ENCODE measurements around the gene TECRL.

TECRL gene

DNA sequence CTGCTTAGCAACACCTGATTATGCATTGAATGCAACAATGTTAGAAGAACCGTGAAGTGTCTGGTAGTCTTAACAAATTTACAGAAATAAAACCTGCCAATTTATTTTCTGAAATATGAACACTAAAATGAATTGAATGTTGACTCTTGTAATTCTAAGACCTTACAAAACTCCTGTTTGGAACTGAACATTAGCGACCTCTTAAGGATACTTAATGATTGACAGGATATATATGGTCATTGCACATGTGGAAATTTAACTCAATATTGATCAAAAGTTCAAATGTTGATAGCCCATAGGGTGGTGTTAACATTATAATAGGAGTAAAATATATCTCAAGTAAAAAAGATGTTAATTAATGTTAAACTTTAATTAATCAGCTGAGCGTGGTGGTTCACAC, 79.1 kb downstream of the TECRL start:
- DNase-seq (ENCODE audit: low read depth in 2 of 2): no peak

DNA sequence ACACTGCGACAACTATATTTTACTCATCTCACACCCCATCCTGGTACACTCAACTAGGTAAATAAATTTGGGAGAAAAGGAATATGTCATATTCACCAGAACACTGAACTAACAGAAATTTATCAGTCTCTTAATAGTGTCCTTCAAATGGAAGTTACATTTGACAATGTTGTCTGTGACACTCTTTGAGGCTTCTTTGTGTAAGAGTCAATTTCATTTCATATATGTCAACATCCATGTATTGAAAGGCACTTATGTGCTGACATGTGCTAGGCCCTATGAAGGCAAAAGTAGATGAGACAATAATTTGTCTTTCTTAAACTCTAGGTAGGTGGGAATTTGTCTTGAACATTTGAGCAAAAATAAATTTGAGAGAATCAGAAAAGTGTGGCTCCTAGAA, 82.0 kb downstream of the TECRL start:
- no peak for DNase-seq (ENCODE audit: low read depth in 2 of 2)

DNA sequence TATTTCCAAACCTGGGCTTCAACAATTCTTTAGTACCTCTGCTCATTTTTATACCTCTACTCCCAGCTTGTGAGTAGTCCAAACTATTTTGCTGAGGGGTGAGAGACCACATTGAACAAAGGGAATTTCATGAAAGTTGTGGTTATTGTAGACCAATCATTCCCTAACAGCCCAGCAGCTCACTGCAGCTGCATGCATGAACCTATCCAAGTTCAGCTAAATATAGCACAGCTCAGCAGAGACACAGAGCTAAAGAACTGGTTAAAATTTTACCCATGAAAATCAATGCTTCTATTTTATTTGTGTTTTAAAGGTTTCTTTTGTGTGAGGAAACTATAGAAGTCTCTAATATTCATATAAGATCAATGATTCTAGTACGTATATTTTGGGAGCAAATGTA, 82.7 kb downstream of the TECRL start:
- no peak for DNase-seq (ENCODE audit: low read depth in 2 of 2)

DNA sequence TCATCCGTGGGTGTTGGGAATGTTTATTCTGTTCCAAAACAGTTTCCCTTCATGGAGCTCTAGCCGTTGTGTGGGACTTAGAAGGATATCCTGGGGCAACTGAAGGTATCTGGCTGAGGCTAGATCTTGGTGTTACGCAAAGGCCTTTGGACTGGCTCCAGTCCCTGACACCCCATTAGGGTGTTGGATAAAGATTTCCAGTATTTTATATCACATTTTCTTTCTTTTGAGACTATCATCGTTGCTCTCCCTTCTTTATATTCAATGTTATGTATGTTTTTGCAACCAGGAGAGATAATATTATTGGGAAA, 103.0 kb downstream of the TECRL start:
- DNase-seq (ENCODE audit: low read depth in 2 of 2): no peak

DNA sequence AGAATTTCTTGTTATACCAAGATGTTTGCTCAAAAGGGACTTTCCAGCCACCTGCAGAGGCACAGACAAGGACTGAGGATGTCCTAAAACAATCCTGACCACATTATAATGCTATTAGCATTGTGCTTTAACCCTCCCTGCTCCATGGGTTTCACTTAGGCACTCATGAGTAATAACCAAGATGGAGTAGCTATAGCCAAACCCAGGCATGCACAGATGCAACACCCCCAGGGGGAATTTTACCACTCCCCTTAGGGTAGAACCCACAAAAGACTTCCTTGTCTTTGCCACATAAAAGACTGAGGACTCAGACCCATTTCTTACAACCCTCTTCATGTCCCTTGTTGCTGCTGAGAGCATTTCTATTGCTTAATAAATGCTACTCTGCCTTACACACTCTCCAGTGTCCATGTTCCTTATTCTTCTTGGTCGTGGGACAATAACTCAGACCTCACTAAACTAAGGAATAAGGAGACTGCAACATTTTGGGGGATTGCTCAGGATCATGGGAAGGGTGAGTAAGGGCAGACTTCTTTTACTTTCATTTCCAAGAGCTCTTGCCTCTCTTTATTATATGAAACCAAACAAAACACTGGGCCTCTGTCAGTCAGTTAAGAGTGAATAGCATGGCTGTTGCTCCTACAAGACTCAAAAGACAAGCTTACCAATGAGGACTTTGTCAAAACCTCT, 103.5 kb downstream of the TECRL start:
- no peak for DNase-seq (ENCODE audit: low read depth in 2 of 2)

DNA sequence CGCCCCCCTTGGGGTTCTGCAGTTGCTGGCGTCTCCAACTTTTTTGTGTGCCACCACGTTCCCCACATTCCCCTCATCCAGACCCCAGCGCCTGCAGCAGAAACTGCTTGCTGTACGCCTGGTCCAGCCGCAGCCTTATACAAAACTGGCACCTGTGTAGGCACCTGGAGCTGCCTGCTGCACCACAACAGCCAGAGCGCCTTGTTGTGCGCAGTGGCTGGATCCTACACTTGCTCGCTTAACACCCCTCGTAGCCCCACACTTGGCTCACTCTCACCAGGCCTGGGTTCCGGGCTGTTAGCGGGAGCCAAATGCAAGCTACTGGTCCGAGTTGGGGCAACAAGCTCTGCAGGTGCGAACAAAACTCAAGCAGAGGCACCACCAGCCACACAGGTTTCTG, 136.8 kb downstream of the TECRL start:
- DNase-seq (ENCODE audit: low read depth in 2 of 2): no peak

DNA sequence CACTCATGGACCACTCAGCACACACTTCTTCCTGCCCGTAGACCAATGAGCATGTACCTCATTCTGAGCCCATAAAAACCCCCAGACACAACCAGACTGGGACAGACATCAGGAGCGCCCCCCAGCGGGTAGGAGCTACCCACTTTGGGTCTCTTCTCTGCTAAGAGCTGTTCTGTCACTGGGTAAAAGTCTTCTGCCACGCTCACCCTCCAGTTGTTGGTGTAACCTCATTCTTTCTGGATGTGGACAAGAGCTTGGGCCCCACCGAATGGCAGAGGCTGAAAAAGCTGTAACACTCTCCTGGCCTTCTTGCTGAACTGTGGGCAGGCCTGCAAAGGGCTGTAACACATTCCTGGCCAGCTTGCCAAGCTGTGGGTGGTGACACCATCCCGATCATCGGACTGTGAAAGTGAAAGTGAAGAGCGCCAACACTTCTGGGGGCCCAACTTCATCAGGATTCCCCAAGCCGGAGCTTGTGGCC, 137.6 kb downstream of the TECRL start:
- no peak for DNase-seq (ENCODE audit: low read depth in 2 of 2)

DNA sequence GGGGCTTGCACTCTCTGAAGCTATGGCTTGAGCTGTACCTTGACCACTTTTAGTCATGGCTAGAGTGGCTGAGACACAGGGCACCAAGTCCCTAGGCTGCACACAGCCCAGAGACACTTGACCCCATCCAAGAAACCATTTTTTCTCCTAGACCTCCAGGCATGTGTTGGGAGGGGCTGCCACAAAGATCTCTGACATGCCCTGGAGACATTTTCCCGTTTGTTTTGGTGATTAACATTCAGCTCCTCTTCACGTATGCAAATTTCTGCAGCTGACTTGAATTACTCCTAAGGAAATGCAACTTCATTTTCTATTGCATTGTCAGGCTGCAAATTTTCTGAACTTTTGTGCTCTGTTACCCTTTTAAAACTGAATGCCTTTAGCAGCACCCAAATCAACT, 142.6 kb downstream of the TECRL start:
- no peak for DNase-seq (ENCODE audit: low read depth in 2 of 2)

DNA sequence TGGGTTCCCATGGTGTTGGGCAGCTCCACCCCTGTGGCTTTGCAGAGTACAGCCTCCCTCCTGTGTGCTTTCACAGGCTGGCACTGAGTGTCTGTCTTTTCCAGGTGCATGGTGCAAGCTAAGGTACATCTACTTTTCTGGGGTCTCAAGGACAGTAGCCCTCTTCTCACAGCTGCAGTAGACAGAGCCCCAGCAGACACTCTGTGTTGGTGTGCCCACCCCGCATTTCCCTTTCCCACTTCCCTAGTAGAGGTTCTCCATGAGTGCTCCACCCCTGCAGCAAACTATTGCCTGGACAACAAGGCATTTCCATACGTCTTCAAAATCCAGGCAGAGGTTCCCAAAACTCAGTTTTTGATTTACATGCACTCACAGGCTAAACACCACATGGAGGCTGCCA, 143.0 kb downstream of the TECRL start:
- DNase-seq (ENCODE audit: low read depth in 2 of 2): no peak

DNA sequence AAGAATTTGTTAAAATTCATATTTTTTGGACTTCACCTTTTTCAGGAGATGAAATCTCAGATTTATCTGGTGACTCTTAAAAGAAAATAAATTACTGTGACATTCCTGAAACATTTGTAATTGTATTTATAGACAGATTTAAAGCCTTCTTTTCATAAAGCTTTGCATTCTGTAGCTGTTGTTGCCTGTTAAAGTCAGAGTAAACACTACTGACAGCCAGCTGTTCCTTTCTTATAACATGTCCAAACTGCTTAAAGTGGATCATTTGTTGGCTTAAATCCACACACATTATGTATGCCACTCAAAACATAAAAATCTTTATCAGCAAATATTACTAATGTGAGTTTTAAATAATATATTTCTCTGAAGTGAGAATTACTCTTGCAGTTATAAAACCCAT, 157.5 kb downstream of the TECRL start:
- DNase-seq (ENCODE audit: low read depth in 2 of 2): no peak

DNA sequence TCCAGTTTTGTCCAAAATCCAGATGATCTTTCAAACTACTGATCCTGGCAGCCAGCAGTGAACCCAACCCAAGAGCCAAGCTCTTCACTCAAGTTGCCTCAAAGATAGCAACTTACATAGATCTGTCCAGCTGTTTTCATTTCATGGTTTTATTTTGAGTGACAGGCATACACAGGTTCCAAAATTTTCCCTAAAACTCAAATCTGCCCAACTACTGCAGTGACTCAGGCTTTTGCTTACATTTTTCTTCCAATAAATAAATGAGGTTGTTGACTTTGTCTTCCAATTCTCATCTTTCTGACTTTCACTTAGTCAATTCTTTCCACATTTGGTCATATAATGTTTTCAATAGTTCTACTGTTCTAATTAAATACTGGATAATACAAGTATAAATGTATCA, 158.8 kb downstream of the TECRL start:
- no peak for DNase-seq (ENCODE audit: low read depth in 2 of 2)

DNA sequence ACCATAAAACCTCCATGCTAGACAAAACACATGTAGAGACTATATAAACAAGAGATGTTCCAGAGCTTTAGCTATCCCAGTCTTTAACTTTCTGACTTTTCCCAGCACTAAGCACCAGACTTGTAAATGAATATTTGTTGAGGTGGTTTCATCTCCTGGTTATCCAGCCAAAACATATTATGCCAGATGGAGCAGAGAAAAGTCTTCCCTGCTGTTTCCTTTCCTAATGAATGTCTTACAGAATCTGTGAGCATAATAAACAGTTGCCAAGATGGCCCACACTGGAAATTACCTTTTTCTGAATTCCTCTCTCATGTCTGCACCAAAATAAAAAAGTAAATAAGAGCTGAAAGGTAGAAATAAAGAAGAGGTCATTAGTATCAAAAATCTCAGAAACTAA, 159.2 kb downstream of the TECRL start:
- DNase-seq (ENCODE audit: low read depth in 2 of 2): no peak

DNA sequence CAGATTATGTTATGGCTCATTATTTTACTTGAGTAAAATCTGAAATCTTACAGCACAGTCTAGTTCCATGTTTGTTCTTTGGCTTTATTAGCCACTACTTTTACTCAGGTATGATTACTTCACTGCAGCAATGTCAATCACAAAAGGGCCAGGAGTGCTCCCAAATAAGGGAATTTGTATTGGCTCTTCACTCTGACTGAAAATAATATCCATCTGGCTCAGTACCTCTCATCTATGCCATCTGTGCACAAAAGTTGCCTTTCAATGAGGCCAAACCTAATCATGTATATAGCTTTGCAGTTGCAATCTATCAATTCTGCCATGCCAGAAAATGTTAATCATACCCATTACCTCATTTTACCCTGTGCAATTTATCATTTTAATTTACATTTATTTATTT, 161.1 kb downstream of the TECRL start:
- no peak for DNase-seq (ENCODE audit: low read depth in 2 of 2)

DNA sequence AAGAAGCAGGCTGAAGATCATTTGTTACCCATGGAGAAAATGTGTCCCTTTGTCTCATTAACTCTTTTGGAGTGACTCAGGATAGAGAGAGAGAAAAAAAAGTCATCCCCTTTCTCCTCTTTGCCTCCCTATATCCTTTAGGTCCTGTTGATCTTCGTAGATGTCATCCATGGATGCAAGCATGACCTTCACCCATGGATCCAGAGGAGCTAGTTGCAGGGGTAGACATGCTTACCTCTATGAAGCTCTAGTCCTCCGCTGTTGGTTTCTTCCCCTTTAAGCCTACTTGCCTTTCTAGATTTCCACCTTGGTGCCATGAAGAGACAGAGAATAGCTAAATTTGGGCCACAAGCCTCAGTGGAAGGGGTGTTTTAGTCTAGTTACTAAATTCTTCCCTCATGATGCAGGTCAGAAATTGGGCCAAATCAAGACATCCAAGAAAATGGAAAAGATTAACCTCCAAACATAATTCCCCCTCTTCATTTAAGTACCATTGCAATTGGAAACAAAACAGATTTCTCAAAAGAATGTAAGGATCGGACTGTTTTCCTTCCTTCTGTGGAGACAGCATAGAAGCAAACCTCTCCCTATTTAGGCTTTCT, 178.4 kb downstream of the TECRL start:
- DNase-seq (ENCODE audit: low read depth in 2 of 2): no peak

Data from fibroblast of skin of left quadriceps (primary cell).